Suprapubic skin (tissue), 4 donors: ENCODE results near the gene ITPR2. TPM values are rescaled to one million over a fixed set of nuclear protein-coding genes. Genes with fewer than 3 reads are reported as not detected.

Source experiments
- DNase-seq, 2 donors: peaks; one replicate each; pipeline ENCODE4 v3.0.0-alpha.2; 2019; ENCODE audit warnings: low spot score in 2 of 2
- H3K27ac ChIP-seq: fragments of 200-600 bp; sonication (generic); one replicate; pipeline ENCODE4 v1.5.1; 2019
- H3K27me3 ChIP-seq: fragments of 200-600 bp; sonication (generic); one replicate; pipeline ENCODE4 v1.5.1; 2019
- H3K36me3 ChIP-seq: fragments of 200-600 bp; sonication (generic); one replicate; pipeline ENCODE4 v1.5.1; 2019
- H3K4me1 ChIP-seq: fragments of 200-600 bp; sonication (generic); one replicate; pipeline ENCODE4 v1.5.1; 2019
- H3K4me3 ChIP-seq: fragments of 200-600 bp; sonication (generic); one replicate; pipeline ENCODE4 v1.5.1; 2019; ENCODE audit warnings: mild to moderate bottlenecking
- H3K9me3 ChIP-seq: fragments of 200-600 bp; sonication (generic); one replicate; pipeline ENCODE4 v1.5.1; 2019
- CTCF ChIP-seq, 2 donors: fragments of 200-600 bp in 1 of 2; fragments of 450-650 bp in 1 of 2; sonication (generic) in 1 of 2; IDR thresholded peaks; one replicate each; pipeline ENCODE4 v1.5.1; 2016 to 2019; ENCODE audit warnings: antibody characterized with exemption in 2 of 2, mild to moderate bottlenecking in 1 of 2, moderate library complexity in 1 of 2
- EP300 ChIP-seq: sonication (generic); formaldehyde crosslinking; IDR thresholded peaks from one replicate; pipeline ENCODE4 v1.6.1; 2017; ENCODE audit warnings: antibody characterized with exemption
- POLR2A ChIP-seq, 2 donors: fragments of 450-650 bp; IDR thresholded peaks; one replicate each; pipeline ENCODE4 v1.6.1; 2017; ENCODE audit warnings: antibody characterized with exemption in 2 of 2, mild to moderate bottlenecking in 2 of 2, moderate library complexity in 2 of 2
- POLR2AphosphoS5 ChIP-seq, 3 donors: sonication (generic); formaldehyde crosslinking; IDR thresholded peaks; one replicate each; pipeline ENCODE4 v1.6.1; 2017; ENCODE audit warnings: antibody characterized with exemption in 3 of 3
- WGBS: methylation state at CpG from one replicate; pipeline ENCODE4 v1.1.5; 2018; 5-methylcytosine and 5-hydroxymethylcytosine counted together
- total RNA-seq, 4 donors: library from RNA; depleted of rRNA; stranded (reverse); fragments of >200 nt; gene quantifications; one replicate each; pipeline ENCODE4 v1.1.0, GENCODE V29; 2016

Gene ITPR2
- total RNA-seq, 4 donors from 2014 or later, result 59.6 to 159 (median 72.1) TPM

- Histone ChIP-seq H3K27ac (peak overlapping the region; percentile 48), H3K27me3 (no peaks in the 10 kb centered on the region), H3K36me3 (no peaks in the 10 kb centered on the region), H3K9me3 (no peaks in the 10 kb centered on the region), H3K4me1 (peaks cover 35% of the 10 kb centered on the region), H3K4me3 (no peak overlapping the region)
- TF ChIP-seq POLR2A (IDR thresholded peaks at IDR 0.05) (no peak), CTCF (IDR thresholded peaks at IDR 0.05) (no peak), EP300 (no peak), POLR2AphosphoS5 (IDR thresholded peaks at IDR 0.05) (no peak)
- DNase-seq, result no peak
- 100% methylated on average over 3 of the region's 3 CpGs for WGBS
Observed at GRCh38 chr12:26795910-26796309, 37.1 kb downstream of the ITPR2 start.

- Histone ChIP-seq H3K4me3 (no peak overlapping the region), H3K27ac (no peak overlapping the region), H3K4me1 (peaks cover 34% of the 10 kb centered on the region), H3K9me3 (no peaks in the 10 kb centered on the region), H3K27me3 (no peaks in the 10 kb centered on the region), H3K36me3 (no peaks in the 10 kb centered on the region)
- no peak for DNase-seq
- TF ChIP-seq EP300 (no peak), POLR2AphosphoS5 (IDR thresholded peaks at IDR 0.05) (no peak), CTCF (IDR thresholded peaks at IDR 0.05) (no peak), POLR2A (IDR thresholded peaks at IDR 0.05) (no peak)
Observed at GRCh38 chr12:26791301-26791791, 41.6 kb downstream of the ITPR2 start.

GRCh38 chr12:26790645-26790994 lies 42.4 kb downstream of the ITPR2 start:
- H3K4me1 ChIP-seq, result peaks cover 30% of the 10 kb centered on the region
- WGBS, result 79% methylated on average over 1 of the region's 1 CpG
- no peak overlapping the region for H3K4me3 ChIP-seq
- DNase-seq, result no peak
- TF ChIP-seq EP300 (no peak), CTCF (IDR thresholded peaks at IDR 0.05) (no peak), POLR2AphosphoS5 (IDR thresholded peaks at IDR 0.05) (no peak), POLR2A (IDR thresholded peaks at IDR 0.05) (no peak)
- H3K9me3 ChIP-seq, result no peaks in the 10 kb centered on the region
- no peaks in the 10 kb centered on the region for H3K36me3 ChIP-seq
- no peaks in the 10 kb centered on the region for H3K27me3 ChIP-seq
- no peak overlapping the region for H3K27ac ChIP-seq

GRCh38 chr12:26789731-26790644 lies 43.0 kb downstream of the ITPR2 start:
- WGBS, result 33% methylated on average over 2 of the region's 2 CpGs
- H3K4me1 ChIP-seq, result peaks cover 30% of the 10 kb centered on the region
- H3K4me3 ChIP-seq, result no peak overlapping the region
- no peak overlapping the region for H3K27ac ChIP-seq
- no peaks in the 10 kb centered on the region for H3K36me3 ChIP-seq
- DNase-seq, result no peak
- H3K27me3 ChIP-seq, result no peaks in the 10 kb centered on the region
- TF ChIP-seq POLR2A (IDR thresholded peaks at IDR 0.05) (no peak), EP300 (no peak), POLR2AphosphoS5 (IDR thresholded peaks at IDR 0.05) (no peak), CTCF (IDR thresholded peaks at IDR 0.05) (no peak)
- no peaks in the 10 kb centered on the region for H3K9me3 ChIP-seq

- H3K27ac ChIP-seq, result peak overlapping the region; percentile 54
- no peaks in the 10 kb centered on the region for H3K9me3 ChIP-seq
- no peak for TF ChIP-seq EP300
- no peak for TF ChIP-seq POLR2A (IDR thresholded peaks at IDR 0.05)
- no peak for TF ChIP-seq CTCF (IDR thresholded peaks at IDR 0.05)
- TF ChIP-seq POLR2AphosphoS5 (IDR thresholded peaks at IDR 0.05), result no peak
- peaks cover 40% of the 10 kb centered on the region for H3K4me1 ChIP-seq
- H3K36me3 ChIP-seq, result no peaks in the 10 kb centered on the region
- DNase-seq, result no peak
- 51% methylated on average over 2 of the region's 2 CpGs for WGBS
- no peak overlapping the region for H3K4me3 ChIP-seq
- H3K27me3 ChIP-seq, result no peaks in the 10 kb centered on the region
Observed at GRCh38 chr12:26786865-26787514, 46.0 kb downstream of the ITPR2 start.
